ENCODE results near the gene PIN1. TPM values are rescaled to one million over a fixed set of nuclear protein-coding genes. Genes with fewer than 3 reads are reported as not detected.

The PIN1 gene
- total and polyA plus RNA-seq, 3 donors from 2014 or later, result 209 to 232 (median 228) TPM

- TF ChIP-seq CTCF (IDR thresholded peaks at IDR 0.05) (no peak), POLR2A (IDR thresholded peaks at IDR 0.05) (no peak)
- 86 to 96% methylated on average over 3 of the region's 3 CpGs for WGBS, 2 donors
- no peaks in the 10 kb centered on the region for H3K36me3 ChIP-seq (ENCODE audit: low read depth, missing control alignments)
- H3K4me3 ChIP-seq, result no peak overlapping the region
- H3K27ac ChIP-seq, result no peak overlapping the region
- no peaks in the 10 kb centered on the region for H3K9me3 ChIP-seq
- intact Hi-C loops (cut with DNase I; ENCODE audit: low total_unique reads), result no loop called here
- H3K4me1 ChIP-seq, result no peaks in the 10 kb centered on the region
- DNase-seq, result no peak
- H3K27me3 ChIP-seq, result no peaks in the 10 kb centered on the region
These were observed 28.3 kb upstream of the PIN1 start for GRCh38 chr19:9806803-9807202.

- WGBS, 2 donors, result 90 to 93% methylated on average over 11 of the region's 11 CpGs
- intact Hi-C loops (cut with DNase I; ENCODE audit: low total_unique reads), result no loop called here
- DNase-seq, result no peak
- no peak for TF ChIP-seq POLR2A (IDR thresholded peaks at IDR 0.05)
- no peak for TF ChIP-seq CTCF (IDR thresholded peaks at IDR 0.05)
- Histone ChIP-seq H3K27ac (no peak overlapping the region), H3K27me3 (no peaks in the 10 kb centered on the region), H3K4me1 (no peaks in the 10 kb centered on the region), H3K9me3 (no peaks in the 10 kb centered on the region), H3K36me3 (ENCODE audit: low read depth, missing control alignments) (no peaks in the 10 kb centered on the region), H3K4me3 (no peak overlapping the region)
These were observed 26.0 kb upstream of the PIN1 start for GRCh38 chr19:9808855-9809824.

GRCh38 chr19:9811139-9811538 lies 24.0 kb upstream of the PIN1 start:
- no peak overlapping the region for H3K4me3 ChIP-seq
- TF ChIP-seq CTCF (IDR thresholded peaks at IDR 0.05), result no peak
- no peak for TF ChIP-seq POLR2A (IDR thresholded peaks at IDR 0.05)
- WGBS, 2 donors, result 91 to 98% methylated on average over 19 to 21 of the region's 21 CpGs
- intact Hi-C loops (cut with DNase I; ENCODE audit: low total_unique reads), result no loop called here
- H3K4me1 ChIP-seq, result no peaks in the 10 kb centered on the region
- no peak overlapping the region for H3K27ac ChIP-seq
- no peaks in the 10 kb centered on the region for H3K36me3 ChIP-seq (ENCODE audit: low read depth, missing control alignments)
- no peaks in the 10 kb centered on the region for H3K9me3 ChIP-seq
- DNase-seq, result no peak
- no peaks in the 10 kb centered on the region for H3K27me3 ChIP-seq

- Histone ChIP-seq H3K27me3 (no peaks in the 10 kb centered on the region), H3K27ac (peak overlapping the region; percentile 75 to 93), H3K9me3 (no peaks in the 10 kb centered on the region), H3K36me3 (ENCODE audit: low read depth, missing control alignments) (no peaks in the 10 kb centered on the region), H3K4me1 (peaks cover 5% of the 10 kb centered on the region), H3K4me3 (peak overlapping the region; percentile 90 to 93)
- WGBS, 2 donors, result 2 to 5% methylated on average over 14 to 38 of the region's 39 CpGs
- no peak for DNase-seq
- intact Hi-C loops (cut with DNase I; ENCODE audit: low total_unique reads), result no loop called here
- no peak for TF ChIP-seq POLR2A (IDR thresholded peaks at IDR 0.05)
- no peak for TF ChIP-seq CTCF (IDR thresholded peaks at IDR 0.05)
These were observed 16.9 kb upstream of the PIN1 start for GRCh38 chr19:9818175-9818733.
